COLO668 (cell line): ENCODE results near the gene NRXN3.

ENCODE experiments used
- DNase-seq: peaks from one replicate; lab custom pipeline; 2025; ENCODE audit not compliant: unreplicated experiment; lab: John Stamatoyannopoulos, UW

The NRXN3 gene

GRCh38 chr14:78614593-78614992 lies 444.4 kb downstream of the NRXN3 start:
- DNase-seq: no peak

- no peak for DNase-seq
These were observed 447.6 kb downstream of the NRXN3 start for GRCh38 chr14:78617735-78618134.

DNA sequence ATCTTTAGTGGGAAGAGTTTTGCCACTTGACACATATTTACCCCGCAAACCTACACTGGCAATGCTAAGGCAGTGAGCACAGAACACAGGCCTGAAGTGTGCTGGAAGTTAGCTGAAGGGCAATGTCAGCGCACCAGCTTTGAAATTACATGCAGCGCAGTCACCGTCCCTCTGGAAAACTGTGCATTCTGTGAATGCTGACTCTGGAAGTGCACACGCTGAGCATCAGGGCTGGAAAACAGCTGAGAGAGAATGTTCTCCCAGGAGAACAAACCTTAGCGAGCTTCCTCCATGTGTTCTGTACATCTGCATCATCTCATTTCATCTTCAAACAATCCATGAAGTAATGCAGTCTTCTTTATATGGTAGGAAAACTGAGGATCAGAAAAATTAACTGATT lies 448.2 kb downstream of the NRXN3 start:
- DNase-seq: no peak

DNA sequence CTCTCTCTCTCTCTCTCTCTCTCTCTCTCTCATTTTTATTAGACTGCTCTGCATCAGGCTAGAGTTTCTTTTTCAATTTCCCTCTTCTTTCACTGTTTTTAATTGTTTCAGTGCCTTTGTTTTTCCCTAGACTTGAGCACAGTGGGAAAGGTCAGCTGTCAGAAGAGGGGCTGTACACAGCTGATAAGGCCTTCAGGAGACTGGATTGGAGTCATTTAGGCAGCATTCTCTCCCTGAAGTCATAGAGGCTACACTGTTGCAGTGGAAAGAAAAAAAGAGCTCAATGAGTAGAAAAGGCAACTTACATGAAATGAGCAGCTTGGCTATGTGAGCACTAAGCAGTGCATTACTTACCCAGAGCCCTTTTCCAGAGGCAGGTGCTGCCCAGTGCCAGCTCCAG lies 456.9 kb downstream of the NRXN3 start:
- DNase-seq: no peak

DNA sequence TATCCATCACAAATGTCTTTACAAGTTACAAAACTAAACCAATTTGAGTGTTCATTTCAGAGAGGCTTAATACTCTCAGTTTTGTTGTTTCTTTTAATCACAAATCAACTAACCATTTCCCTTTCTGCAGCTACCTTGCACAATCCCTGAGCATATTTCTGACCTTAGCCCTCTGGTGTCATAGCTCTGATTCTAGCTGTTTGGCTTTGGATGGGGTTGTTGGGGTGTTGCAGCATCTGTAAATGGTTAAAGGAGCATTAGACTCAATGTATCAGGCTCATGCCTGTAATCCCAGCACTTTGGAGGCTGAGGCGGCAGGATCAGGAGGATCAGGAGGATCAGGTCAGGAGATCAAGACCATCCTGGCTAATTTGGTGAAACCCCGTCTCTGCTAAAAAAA lies 461.4 kb downstream of the NRXN3 start:
- no peak for DNase-seq

GRCh38 chr14:78633752-78634151 lies 463.6 kb downstream of the NRXN3 start:
- no peak for DNase-seq

DNA sequence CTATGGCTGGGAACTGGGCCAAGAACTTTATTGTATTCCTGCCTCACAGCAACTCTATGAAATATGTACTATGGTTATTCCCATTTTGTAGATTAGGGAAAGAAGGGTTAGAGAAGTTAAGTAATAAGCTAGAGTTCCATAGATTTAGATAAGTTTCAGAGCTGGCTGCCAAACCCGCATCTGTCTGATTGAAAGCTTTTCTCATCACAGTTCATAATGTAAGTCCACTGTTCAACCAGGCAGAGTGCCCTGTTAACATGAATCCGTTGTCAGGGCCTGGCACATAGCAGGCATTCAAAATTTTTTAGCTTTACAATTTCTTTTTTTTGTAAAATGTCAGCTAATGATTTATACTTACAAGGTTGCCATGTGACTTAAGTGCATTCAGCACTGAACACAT lies 467.3 kb downstream of the NRXN3 start:
- DNase-seq: no peak

DNA sequence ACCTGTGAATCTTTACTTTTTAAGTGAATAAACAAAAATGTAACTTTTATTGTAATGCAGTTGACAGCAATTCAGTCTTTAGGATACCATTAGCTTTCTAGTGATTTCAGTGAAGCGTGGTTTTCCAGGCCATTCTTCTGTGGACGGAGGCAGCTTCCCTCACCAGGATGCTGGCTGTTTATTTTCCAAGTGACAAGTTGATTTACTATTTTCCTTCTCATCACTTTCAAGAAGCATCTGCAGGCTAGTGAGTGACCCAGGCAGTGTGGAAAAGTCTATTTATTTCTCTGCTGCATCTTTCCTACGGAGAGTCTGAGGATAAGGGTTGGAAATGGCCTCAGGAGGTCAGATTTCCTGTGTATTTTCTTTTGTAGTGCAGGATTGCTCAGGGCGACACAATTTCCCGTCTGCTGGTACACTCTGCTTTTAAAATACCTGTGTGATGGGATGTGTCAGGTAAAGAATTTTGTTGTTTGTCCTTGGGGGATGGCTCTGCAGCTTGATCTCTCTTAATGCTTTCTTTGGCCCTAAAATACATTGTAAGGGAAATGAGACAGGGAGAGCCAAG lies 467.8 kb downstream of the NRXN3 start:
- DNase-seq: no peak

GRCh38 chr14:78638926-78639325 lies 468.8 kb downstream of the NRXN3 start:
- DNase-seq: no peak

DNA sequence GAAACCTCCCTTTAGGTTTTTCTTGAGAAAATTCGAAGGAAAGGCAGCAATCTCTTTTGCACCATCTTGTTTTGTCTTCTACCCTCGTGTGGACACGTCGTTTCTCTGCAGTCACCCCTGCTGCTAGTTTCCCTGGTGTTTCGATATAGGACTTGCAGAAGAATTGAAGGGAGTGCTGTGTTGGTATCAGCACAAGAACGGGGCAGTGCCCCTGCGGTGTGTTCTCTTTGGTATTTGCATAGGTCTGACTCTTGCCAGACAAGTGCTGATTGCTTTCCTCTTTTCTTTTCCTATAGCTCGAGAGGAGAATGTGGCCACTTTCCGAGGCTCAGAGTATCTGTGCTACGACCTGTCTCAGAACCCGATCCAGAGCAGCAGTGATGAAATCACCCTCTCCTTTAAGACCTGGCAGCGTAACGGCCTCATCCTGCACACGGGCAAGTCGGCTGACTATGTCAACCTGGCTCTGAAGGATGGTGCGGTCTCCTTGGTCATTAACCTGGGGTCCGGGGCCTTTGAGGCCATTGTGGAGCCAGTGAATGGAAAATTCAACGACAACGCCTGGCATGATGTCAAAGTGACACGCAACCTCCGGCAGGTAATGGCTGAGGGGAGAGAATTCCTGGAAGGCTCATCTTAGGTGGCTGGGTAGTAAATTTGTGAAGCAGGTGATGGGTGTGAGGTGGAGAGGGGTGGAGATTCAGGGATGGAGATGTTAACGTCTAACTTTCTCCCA lies 474.8 kb downstream of the NRXN3 start:
- DNase-seq: no peak

- no peak for DNase-seq
These were observed 482.6 kb downstream of the NRXN3 start for GRCh38 chr14:78652727-78653126.

DNA sequence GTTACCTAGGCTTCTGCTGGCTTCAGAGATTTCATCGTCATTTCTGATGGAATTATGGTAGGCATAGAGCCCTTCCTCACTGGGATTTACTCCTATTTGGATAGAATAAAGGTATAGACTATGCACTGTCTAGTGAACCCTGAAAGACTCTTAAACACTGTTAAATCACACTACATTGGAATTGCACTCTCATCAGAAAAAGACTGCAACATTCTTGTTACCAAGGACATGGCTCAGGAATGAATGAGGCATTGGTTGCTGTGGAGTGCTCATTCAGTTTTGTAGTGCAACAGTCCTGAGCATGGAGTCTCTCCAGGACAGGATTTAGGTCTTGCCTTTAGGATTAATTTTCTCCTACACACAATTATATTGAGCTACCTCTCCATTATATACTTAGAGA lies 483.0 kb downstream of the NRXN3 start:
- DNase-seq: no peak

DNA sequence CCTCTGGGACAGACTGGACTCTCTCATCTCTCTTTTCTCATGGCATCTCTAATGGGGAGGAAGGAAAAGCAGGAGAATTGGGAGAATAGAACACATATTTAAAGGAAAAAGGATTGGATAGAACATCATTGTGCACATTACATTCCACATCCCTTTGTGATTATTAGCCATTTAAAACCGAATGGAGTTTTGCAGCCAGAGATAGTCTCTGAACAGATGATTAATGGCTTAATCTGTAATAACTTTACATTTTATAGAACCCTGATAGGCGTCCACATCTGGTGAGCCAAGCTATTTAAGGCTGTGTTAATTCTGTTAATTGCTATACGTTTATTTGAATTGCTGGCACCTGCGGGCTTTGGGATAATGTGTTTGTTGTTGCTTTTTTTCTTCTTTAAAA lies 487.3 kb downstream of the NRXN3 start:
- DNase-seq: no peak

DNA sequence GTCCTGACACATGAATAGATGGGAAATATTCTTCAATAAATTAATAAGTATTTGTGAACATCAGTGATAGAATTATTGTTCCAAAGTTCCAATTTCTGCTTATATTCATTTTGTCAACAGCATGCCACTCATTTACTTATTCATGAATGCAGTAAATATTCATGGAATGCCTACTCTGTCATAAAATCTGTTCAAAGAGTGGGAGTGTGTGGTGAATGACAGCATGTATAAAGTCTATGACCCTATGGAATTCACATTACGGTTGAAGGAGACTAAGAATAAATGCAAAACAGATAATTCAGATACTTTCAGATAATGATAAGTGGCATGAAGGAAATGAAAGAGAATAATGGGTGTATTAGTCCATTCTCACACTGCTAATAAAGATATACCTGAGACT lies 494.7 kb downstream of the NRXN3 start:
- DNase-seq: no peak

DNA sequence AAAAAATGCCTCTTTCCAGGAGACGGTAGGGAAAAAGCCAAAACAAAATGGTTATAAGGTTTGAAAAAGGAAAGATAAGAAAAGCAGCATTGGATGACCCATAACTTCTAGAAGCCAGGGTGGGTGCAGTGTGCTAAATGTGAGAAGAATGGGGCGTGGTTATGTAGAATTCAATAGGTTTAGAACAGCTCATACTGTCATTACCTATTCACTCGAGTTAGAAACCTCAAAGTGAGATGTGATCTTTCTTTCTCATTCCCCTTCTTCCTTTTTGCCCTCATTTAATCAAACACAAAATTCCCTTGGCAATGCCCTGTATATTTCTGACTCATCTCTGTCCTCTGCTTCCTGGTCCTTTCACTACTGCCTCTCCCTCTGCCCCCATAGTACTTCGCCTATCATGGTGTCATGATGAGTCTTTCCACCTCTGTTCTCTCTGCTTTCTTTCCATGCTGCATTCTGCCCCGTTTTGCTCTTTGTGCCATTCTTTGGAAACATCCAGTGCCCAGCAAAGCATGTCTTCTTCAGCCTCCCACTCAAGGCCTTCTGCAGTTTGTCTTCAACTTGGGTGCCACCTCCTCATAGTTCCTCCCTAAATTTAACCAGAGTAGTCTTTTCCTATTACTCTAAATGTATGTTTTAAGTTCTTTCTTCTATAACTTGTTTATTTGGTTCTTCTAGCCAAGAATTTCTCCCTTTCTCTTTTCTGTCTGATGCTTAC lies 496.3 kb downstream of the NRXN3 start:
- no peak for DNase-seq

- DNase-seq: no peak
These were observed 497.0 kb downstream of the NRXN3 start for GRCh38 chr14:78667141-78667540.

- no peak for DNase-seq
These were observed 503.7 kb downstream of the NRXN3 start for GRCh38 chr14:78673845-78674244.

- DNase-seq: no peak
These were observed 504.6 kb downstream of the NRXN3 start for GRCh38 chr14:78674820-78675219.

DNA sequence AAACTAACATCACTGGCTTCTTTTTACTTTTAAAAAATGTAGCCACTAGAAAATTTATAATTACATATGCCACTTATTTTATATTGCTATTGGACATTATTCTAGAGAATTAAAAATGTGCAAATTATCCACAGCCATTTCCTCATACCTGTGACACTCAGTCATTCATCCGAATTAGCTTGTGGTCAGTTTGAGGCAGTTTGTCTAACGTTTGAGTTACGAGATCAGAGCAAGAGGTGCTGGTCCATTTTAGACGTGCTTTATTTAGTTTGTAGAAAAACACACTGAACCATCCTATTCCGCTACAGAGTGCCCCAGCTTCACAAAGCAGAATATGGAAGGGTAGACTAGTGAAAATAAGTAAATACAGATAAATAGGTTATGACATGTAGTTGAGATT lies 513.0 kb downstream of the NRXN3 start:
- no peak for DNase-seq

- no peak for DNase-seq
These were observed 513.8 kb downstream of the NRXN3 start for GRCh38 chr14:78683981-78684380.

DNA sequence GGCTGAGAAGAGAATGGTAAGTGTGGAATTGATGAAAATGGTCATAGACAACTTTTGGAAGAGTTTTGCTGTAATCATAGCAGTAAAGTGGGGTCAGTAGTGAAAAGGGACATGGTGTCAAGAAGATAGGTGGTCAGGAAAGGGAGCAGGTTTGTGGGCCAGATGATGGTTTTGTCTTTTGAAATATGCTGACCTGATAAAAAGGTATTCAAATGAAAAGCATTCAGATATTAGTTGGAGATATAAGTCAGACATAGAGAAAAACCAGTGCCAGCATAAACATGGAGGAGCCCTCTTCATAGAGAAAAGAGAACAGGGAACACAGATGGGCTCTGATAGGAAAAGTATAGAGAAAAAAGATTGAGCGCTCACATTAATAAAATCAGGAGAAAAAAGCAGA lies 518.3 kb downstream of the NRXN3 start:
- no peak for DNase-seq

DNA sequence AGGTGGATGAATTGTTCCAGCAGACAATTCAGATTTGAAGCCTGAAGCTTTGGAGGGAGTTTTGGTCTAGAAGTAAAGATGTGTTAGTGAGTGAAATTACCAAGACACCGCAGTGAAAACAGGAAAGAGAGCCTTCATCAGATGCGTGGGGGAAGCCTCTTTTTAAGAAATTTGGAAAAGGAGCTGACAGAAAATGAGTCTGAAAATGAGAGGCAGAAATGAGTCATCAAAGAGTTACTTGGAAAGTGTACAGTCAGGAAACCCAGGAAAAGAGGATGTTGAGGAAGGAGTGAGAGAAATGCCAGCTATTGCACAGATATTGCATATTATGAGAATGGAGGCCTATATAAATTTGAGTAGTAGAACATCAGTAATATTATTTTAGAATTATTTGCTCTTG lies 520.7 kb downstream of the NRXN3 start:
- no peak for DNase-seq
